GM12874 (cell line): ENCODE data around the gene PIGS.

Source experiments
- TF ChIP-seq, protein P1 (sequence below): IDR thresholded peaks from 2 replicates; pipeline ENCODE4 v1.5.1; 2011; ENCODE audit warnings: low read depth, mild to moderate bottlenecking, control low read depth, low read length, moderate library complexity; ENCODE audit not compliant: insufficient read depth

The PIGS gene

DNA sequence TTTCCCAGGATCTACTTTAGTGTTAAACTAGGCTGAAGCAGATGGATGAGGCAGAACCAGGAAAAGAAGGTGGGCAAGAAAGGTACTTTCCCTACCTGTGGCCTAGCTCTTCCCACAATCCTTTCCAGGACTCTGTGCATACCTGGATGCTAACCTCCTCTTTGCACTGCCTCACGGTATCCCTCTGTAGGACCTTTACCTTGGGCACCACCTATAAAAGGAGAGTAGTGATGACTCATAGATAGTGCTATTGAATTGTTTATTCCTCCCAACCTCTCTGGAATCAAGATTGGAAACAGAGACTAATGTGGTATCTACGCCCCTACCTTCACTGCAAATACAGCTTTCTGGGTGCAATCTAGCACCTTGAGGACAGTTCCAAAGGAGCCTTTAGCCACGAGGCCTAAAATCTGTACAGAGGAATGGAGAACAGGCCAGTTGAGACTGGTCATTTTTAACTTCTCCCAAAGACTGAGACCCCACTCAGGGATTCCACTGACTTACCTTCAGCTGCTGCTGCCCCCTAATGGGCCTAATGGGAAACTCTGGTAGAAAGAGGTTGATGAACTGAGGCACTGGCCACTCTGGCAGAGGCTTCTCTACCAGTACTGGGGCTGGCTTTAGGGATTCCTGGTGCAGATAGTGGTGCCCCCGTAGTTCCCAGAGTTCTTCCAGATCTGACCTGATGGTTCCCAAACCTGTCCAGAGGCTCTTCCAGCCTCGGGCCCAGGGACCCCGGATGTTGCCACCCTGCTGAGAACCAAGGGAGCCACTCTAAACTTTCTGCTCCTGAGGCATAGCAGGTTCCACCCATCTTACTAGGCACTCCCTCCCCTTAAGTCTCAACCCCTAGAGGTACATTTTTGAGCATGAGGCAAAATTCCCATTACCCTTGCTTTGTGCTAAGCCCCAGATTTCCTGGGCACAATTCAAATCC lies 41.9 kb upstream of the PIGS start:
- TF ChIP-seq, protein P1, sequence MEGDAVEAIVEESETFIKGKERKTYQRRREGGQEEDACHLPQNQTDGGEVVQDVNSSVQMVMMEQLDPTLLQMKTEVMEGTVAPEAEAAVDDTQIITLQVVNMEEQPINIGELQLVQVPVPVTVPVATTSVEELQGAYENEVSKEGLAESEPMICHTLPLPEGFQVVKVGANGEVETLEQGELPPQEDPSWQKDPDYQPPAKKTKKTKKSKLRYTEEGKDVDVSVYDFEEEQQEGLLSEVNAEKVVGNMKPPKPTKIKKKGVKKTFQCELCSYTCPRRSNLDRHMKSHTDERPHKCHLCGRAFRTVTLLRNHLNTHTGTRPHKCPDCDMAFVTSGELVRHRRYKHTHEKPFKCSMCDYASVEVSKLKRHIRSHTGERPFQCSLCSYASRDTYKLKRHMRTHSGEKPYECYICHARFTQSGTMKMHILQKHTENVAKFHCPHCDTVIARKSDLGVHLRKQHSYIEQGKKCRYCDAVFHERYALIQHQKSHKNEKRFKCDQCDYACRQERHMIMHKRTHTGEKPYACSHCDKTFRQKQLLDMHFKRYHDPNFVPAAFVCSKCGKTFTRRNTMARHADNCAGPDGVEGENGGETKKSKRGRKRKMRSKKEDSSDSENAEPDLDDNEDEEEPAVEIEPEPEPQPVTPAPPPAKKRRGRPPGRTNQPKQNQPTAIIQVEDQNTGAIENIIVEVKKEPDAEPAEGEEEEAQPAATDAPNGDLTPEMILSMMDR: peak; percentile 74

DNA sequence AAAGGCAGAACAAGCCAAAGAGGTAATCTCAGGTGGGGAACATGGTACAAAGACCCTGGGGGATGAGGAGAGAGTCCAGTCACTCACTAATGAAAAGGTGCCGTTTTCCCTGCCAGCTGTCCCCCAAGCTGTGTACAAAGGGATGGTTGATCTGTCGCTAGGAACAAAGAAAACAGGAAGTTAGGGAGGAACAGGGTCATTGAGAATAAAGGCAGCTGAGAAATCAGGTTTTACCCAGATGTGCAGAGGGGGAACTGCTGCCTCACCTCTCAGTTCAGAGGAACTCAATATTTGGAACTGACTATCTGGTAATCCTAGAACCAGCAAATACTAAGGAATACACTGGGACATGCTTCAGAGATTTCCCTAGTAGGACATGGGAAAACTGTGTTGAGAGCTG lies 41.2 kb upstream of the PIGS start:
- TF ChIP-seq, protein P1: no peak

DNA sequence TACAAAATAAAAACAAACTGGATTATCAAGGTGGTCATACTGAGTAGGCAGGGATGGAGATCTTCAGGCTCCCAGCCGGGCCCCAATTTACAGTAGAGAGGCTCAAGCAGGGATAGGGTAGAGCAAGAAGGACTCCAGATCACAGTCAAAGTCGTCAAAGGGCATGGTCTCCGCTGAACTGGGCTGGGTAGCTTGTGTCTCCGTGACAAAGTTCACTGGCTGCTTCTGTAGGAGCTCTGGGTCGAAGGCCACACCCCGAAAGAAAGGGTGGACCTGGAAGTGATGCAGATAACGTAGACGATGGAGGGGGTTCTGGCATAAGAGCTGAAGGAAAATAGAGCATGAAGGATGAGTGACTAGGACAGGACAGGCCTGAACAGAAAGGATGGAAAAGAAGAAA lies 39.1 kb upstream of the PIGS start:
- TF ChIP-seq, protein P1: no peak

DNA sequence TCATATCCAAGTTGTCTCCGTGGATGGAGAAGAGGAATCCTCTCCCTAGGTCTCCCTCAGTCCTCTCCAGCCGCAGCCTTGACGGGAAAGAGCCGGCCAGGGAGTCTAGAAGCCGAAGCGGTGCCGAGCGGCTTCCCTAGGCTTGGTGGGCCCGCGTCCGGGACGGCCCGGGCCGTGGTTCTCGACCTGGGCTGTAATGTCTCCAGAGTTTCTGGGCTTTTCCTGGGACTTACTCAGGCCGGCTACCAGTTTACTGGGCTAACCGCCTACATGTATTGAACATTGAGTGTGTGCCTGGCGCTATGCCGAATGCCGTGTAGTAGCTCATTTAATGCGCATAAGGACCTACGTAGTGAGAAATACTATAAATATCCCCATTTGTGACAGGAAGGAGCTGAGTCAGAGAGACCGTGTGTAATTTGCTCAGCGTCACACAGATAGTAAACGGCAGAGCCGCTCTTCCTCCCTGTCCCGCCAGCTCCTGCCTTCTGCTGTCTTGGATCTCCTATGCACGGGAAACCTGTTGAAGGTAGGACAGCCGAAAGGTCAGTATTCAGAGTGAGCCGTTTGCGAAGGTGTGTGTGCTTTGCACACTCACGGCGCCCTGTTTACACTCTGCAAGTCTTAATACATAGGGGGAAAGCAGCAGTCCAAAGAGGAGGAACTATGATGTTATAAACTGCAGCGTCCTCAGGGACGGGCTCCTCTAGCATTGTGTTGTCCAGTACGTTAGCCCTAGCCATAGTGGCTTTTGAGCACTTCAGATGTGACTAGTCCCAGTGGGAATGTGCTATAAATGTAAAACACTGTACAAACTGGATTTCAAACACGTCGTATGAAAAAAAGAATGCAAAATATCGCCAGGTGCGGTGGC lies 28.2 kb upstream of the PIGS start:
- TF ChIP-seq, protein P1: no peak

DNA sequence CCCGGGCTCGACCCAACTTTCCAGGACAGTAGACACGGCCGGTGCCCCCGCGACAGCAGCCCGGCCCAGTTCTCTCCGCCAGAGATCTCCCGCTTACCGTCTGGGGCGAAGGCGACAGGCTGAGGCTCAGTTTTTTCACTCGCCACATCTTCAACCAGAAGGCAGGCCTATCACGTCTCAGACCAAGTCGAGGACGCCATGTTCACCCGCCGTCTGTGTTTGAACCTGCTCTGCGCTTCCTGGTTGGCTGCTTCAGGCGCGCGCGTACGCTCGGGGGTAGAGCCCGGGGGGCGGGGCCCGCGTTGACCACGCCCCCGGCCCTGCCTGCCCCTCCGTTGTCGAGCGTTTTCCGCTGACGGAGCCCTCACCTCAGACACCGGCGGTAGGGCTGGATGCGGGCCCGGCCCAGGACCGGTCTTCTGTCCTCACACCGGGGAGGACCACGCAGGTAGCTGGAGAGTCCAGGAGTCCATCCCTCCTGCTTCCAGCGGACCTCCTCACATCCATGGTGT lies 27.5 kb upstream of the PIGS start, which contains the start of gene SPAG5:
SPAG5 (minus strand) TSS at position 227 of the 512 bp plus-strand sequence; CDS start at position 148, 79 bp downstream.
- TF ChIP-seq, protein P1: no peak

DNA sequence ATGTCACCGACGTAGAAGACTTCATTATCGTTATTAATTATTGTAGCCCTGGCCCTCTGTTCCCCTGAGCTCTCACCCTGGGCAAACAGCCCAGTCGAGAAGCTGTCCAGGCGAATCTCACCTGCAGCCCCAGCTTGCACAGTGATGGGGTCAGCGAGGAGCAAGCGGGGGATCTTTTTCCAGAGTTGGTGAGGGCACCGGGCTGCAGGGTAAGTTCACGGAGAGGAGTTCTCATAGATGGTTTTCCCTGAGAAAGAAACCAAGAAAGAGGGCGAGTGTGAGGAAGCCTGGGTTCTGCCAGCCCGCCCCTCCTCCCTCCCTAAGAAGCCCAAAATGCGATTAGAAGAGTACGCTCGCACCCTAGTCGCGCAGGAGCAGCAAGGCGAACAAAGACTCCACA lies 27.1 kb upstream of the PIGS start:
- TF ChIP-seq, protein P1: no peak

DNA sequence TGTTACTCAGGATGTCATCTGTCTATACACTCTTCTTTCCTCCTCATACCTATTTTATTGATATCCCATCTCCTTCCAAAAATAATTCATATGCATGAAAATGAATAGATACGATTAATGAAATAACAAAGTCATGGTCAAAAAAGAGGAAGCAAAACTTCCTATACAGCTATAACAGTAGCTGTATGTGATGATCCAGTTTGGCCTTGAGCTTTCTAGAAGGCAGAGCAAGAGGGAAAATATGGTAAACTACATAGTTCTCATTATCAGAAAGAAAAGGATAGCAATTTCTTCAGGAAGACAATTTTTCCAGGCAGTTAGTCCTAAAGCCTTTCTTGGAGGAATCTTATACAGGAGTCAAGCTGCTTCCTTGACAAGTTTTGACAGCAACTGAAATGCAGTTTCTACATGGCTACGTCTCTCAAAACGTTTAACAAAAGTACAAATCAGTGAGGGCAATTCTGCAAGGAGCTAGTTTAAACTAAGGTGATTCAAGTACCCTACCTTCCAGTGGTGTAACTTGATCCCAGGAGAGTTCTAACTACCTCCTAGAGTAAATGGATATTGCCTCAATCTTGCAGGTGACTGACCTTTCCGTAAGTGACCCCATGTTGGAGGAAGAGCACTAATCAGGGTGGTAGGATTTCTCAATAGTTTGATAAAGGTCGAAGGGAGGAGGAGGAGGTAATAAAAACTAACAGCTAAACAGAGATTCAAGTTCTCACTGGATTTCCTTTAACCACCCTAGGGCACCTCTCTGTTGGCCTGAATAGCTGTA lies 26.5 kb upstream of the PIGS start:
- TF ChIP-seq, protein P1: no peak
